Dendritic cell treated with granulocyte-macrophage colony-stimulating factor and Interleukin-4, amounts not matched to agents 40 ng/mL and 50 ng/mL, for 4 days (primary cell): Measurements from ENCODE around the gene GPR12.
A peak's percentile ranks its signal among the peaks of the same experiment; 100 is the strongest.
"Not testable (repeated sequence)": the region's sequence is repeated elsewhere in the genome, so short reads cannot be mapped to it uniquely, and the experiment has no call there.

ENCODE experiments used
- H3K27ac Mint-ChIP-seq: one replicate; pipeline ENCODE4 v1.8.0; 2022; ENCODE audit warnings: mild to moderate bottlenecking, mixed read lengths
- H3K27me3 Mint-ChIP-seq: one replicate; pipeline ENCODE4 v1.8.0; 2022; ENCODE audit warnings: mild to moderate bottlenecking, mixed read lengths
- H3K36me3 Mint-ChIP-seq: one replicate; pipeline ENCODE4 v1.8.0; 2022; ENCODE audit warnings: low read depth, mixed read lengths
- H3K4me1 Mint-ChIP-seq: one replicate; pipeline ENCODE4 v1.8.0; 2022; ENCODE audit warnings: low read depth, mixed read lengths
- H3K4me3 Mint-ChIP-seq: one replicate; pipeline ENCODE4 v1.8.0; 2022; ENCODE audit warnings: mild to moderate bottlenecking, moderate library complexity, mixed read lengths
- H3K9me3 Mint-ChIP-seq: one replicate; pipeline ENCODE4 v1.8.0; 2022; ENCODE audit warnings: mixed read lengths
- intact Hi-C: fragments of 100-400 bp; cut with micrococcal nuclease; formaldehyde crosslinking; loops from one replicate; pipeline ENCODE4 v1.15.0; 2022

Gene GPR12

GRCh38 chr13:26723620-26724019, 37.0 kb downstream of the GPR12 start:
- not testable (repeated sequence) for H3K27me3 Mint-ChIP-seq, H3K9me3 Mint-ChIP-seq

GRCh38 chr13:26722321-26722720, 38.3 kb downstream of the GPR12 start:
- Mint-ChIP-seq H3K36me3 (no peaks in the 10 kb centered on the region), H3K9me3 (no peaks in the 10 kb centered on the region), H3K27me3 (no peaks in the 10 kb centered on the region), H3K4me1 (peaks cover 26% of the 10 kb centered on the region), H3K27ac (no peak overlapping the region), H3K4me3 (no peak overlapping the region)
- intact Hi-C loops: no loop called here

More at GRCh38 chr13:26723620-26724019, 37.0 kb downstream of the GPR12 start:
- H3K4me3 Mint-ChIP-seq, H3K27ac Mint-ChIP-seq, H3K36me3 Mint-ChIP-seq, intact Hi-C loops: not testable (repeated sequence)
- peaks cover 26% of the 10 kb centered on the region for H3K4me1 Mint-ChIP-seq

GRCh38 chr13:26721251-26722121, 39.1 kb downstream of the GPR12 start:
- Mint-ChIP-seq H3K27me3 (no peaks in the 10 kb centered on the region), H3K27ac (no peak overlapping the region), H3K9me3 (no peaks in the 10 kb centered on the region), H3K4me3 (peak overlapping the region; percentile 10), H3K36me3 (no peaks in the 10 kb centered on the region), H3K4me1 (peaks cover 26% of the 10 kb centered on the region)
- intact Hi-C loops: no loop called here

- Mint-ChIP-seq H3K4me3 (no peak overlapping the region), H3K36me3 (no peaks in the 10 kb centered on the region), H3K27ac (no peak overlapping the region), H3K9me3 (no peaks in the 10 kb centered on the region), H3K4me1 (peaks cover 26% of the 10 kb centered on the region), H3K27me3 (no peaks in the 10 kb centered on the region)
- intact Hi-C loops: no loop called here
Measured at GRCh38 chr13:26719356-26719945, 41.1 kb downstream of the GPR12 start.

GRCh38 chr13:26718872-26719271, 41.7 kb downstream of the GPR12 start:
- no peaks in the 10 kb centered on the region for H3K27me3 Mint-ChIP-seq
- intact Hi-C loops: no loop called here
- peaks cover 26% of the 10 kb centered on the region for H3K4me1 Mint-ChIP-seq
- no peaks in the 10 kb centered on the region for H3K9me3 Mint-ChIP-seq
- H3K4me3 Mint-ChIP-seq: no peak overlapping the region
- no peak overlapping the region for H3K27ac Mint-ChIP-seq
- no peaks in the 10 kb centered on the region for H3K36me3 Mint-ChIP-seq

GRCh38 chr13:26718146-26718545, 42.4 kb downstream of the GPR12 start:
- intact Hi-C loops: no loop called here
- Mint-ChIP-seq H3K9me3 (peaks cover 2% of the 10 kb centered on the region), H3K36me3 (no peaks in the 10 kb centered on the region), H3K27ac (no peak overlapping the region), H3K27me3 (no peaks in the 10 kb centered on the region), H3K4me3 (no peak overlapping the region), H3K4me1 (peaks cover 26% of the 10 kb centered on the region)

- Mint-ChIP-seq H3K4me3 (no peak overlapping the region), H3K27ac (no peak overlapping the region), H3K27me3 (no peaks in the 10 kb centered on the region), H3K9me3 (peaks cover 12% of the 10 kb centered on the region), H3K4me1 (peaks cover 21% of the 10 kb centered on the region), H3K36me3 (no peaks in the 10 kb centered on the region)
- intact Hi-C loops: no loop called here
Measured at GRCh38 chr13:26716984-26717383, 43.6 kb downstream of the GPR12 start.

GRCh38 chr13:26713341-26713740, 47.2 kb downstream of the GPR12 start:
- Mint-ChIP-seq H3K27ac (no peak overlapping the region), H3K27me3 (no peaks in the 10 kb centered on the region)

GRCh38 chr13:26711211-26711610, 49.4 kb downstream of the GPR12 start:
- H3K27ac Mint-ChIP-seq: no peak overlapping the region
- no peaks in the 10 kb centered on the region for H3K36me3 Mint-ChIP-seq
- no peak overlapping the region for H3K4me3 Mint-ChIP-seq
- H3K27me3 Mint-ChIP-seq: no peaks in the 10 kb centered on the region
- H3K4me1 Mint-ChIP-seq: no peaks in the 10 kb centered on the region
- intact Hi-C loops: no loop called here
- H3K9me3 Mint-ChIP-seq: peaks cover 12% of the 10 kb centered on the region

More at GRCh38 chr13:26713341-26713740, 47.2 kb downstream of the GPR12 start:
- no peaks in the 10 kb centered on the region for H3K4me1 Mint-ChIP-seq
- no peak overlapping the region for H3K4me3 Mint-ChIP-seq
- intact Hi-C loops: no loop called here
- no peaks in the 10 kb centered on the region for H3K36me3 Mint-ChIP-seq
- peaks cover 12% of the 10 kb centered on the region for H3K9me3 Mint-ChIP-seq

GRCh38 chr13:26710166-26710565, 50.4 kb downstream of the GPR12 start:
- no peaks in the 10 kb centered on the region for H3K4me1 Mint-ChIP-seq
- intact Hi-C loops: no loop called here
- H3K27me3 Mint-ChIP-seq: peaks cover 3% of the 10 kb centered on the region
- H3K4me3 Mint-ChIP-seq: no peak overlapping the region
- H3K36me3 Mint-ChIP-seq: no peaks in the 10 kb centered on the region
- no peak overlapping the region for H3K27ac Mint-ChIP-seq
- peaks cover 12% of the 10 kb centered on the region for H3K9me3 Mint-ChIP-seq

GRCh38 chr13:26709461-26709860, 51.1 kb downstream of the GPR12 start:
- Mint-ChIP-seq H3K9me3 (peaks cover 12% of the 10 kb centered on the region), H3K4me1 (no peaks in the 10 kb centered on the region), H3K27ac (no peak overlapping the region), H3K27me3 (peaks cover 3% of the 10 kb centered on the region), H3K36me3 (no peaks in the 10 kb centered on the region), H3K4me3 (no peak overlapping the region)
- intact Hi-C loops: loop anchor here (5.0 kb wide), 1 partner anchor 223 kb away; no protein-coding TSS in a partner anchor

- intact Hi-C loops: loop anchor here (5.0 kb wide), 1 partner anchor 224 kb away; no protein-coding TSS in a partner anchor
- Mint-ChIP-seq H3K4me3 (no peak overlapping the region), H3K36me3 (no peaks in the 10 kb centered on the region), H3K27me3 (peaks cover 4% of the 10 kb centered on the region), H3K27ac (no peak overlapping the region), H3K9me3 (peaks cover 8% of the 10 kb centered on the region), H3K4me1 (no peaks in the 10 kb centered on the region)
Measured at GRCh38 chr13:26708007-26708297, 52.6 kb downstream of the GPR12 start.

- no peaks in the 10 kb centered on the region for H3K36me3 Mint-ChIP-seq
- peaks cover 2% of the 10 kb centered on the region for H3K9me3 Mint-ChIP-seq
- peaks cover 4% of the 10 kb centered on the region for H3K27me3 Mint-ChIP-seq
- intact Hi-C loops: loop anchor here (5.0 kb wide), 1 partner anchor 225 kb away; no protein-coding TSS in a partner anchor
- H3K27ac Mint-ChIP-seq: no peak overlapping the region
- H3K4me3 Mint-ChIP-seq: no peak overlapping the region
- H3K4me1 Mint-ChIP-seq: no peaks in the 10 kb centered on the region
Measured at GRCh38 chr13:26707122-26708006, 53.2 kb downstream of the GPR12 start.

- no peak overlapping the region for H3K27ac Mint-ChIP-seq
- intact Hi-C loops: loop anchor here (5.0 kb wide), 1 partner anchor 226 kb away; no protein-coding TSS in a partner anchor
- H3K9me3 Mint-ChIP-seq: no peaks in the 10 kb centered on the region
- peaks cover 4% of the 10 kb centered on the region for H3K27me3 Mint-ChIP-seq
- H3K36me3 Mint-ChIP-seq: no peaks in the 10 kb centered on the region
- no peak overlapping the region for H3K4me3 Mint-ChIP-seq
- H3K4me1 Mint-ChIP-seq: no peaks in the 10 kb centered on the region
Measured at GRCh38 chr13:26706381-26706780, 54.2 kb downstream of the GPR12 start.
